GM12892 (cell line): ENCODE results near the gene KDM5A.

ENCODE experiments used
- POLR2A ChIP-seq: IDR thresholded peaks from 2 replicates; pipeline ENCODE4 v1.6.1; 2011; ENCODE audit warnings: low read depth, low read length, control low read depth
- TAF1 ChIP-seq: IDR thresholded peaks from 2 replicates; pipeline ENCODE4 v1.6.1; 2011; ENCODE audit warnings: low read depth, mild to moderate bottlenecking, control low read depth, low read length, borderline replicate concordance

GRCh38 chr12:238116-238515, 151.0 kb downstream of the KDM5A start:
- no peak for TF ChIP-seq POLR2A
- no peak for TF ChIP-seq TAF1
